ENCODE measurements around the gene ALG12.

The ALG12 gene

GRCh38 chr22:49958931-49959781 is 40.9 kb upstream of the ALG12 start:
- no peak for DNase-seq (ENCODE audit: low read depth, low spot score)
- peak overlapping the region; percentile 62 for H3K4me3 ChIP-seq (ENCODE audit: low read length)

DNA sequence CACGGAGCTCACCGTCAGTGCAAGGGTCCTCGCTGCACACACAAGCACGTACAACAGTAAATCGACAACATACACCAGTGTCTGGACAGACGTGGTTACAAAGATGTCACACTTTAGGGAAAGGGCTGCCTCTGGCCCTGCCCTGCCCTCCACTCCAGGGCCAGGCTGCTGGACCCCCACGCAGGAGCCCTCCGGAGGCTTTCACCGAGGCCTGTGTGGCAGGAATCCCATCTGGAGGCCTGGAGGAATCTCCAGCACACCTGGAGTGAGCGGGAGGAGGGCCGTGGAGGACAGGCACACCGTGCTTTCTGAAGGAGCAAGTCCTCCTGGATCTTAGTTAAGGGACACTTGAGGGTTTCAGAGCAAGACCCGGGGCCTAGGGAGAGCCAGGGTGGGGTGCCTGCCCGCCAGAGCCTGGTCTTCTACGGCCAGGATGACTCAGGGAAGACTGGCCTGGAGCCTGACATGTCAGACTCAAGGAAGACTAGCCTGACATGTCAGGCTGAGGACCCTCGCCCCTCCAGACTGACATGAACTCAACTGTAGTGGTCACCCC is 40.2 kb upstream of the ALG12 start:
- no peak overlapping the region for H3K4me3 ChIP-seq (ENCODE audit: low read length)
- DNase-seq (ENCODE audit: low read depth, low spot score) = no peak

- no peak for DNase-seq (ENCODE audit: low read depth, low spot score)
- no peak overlapping the region for H3K4me3 ChIP-seq (ENCODE audit: low read length)
These were observed 39.7 kb upstream of the ALG12 start for GRCh38 chr22:49957826-49958365.

DNA sequence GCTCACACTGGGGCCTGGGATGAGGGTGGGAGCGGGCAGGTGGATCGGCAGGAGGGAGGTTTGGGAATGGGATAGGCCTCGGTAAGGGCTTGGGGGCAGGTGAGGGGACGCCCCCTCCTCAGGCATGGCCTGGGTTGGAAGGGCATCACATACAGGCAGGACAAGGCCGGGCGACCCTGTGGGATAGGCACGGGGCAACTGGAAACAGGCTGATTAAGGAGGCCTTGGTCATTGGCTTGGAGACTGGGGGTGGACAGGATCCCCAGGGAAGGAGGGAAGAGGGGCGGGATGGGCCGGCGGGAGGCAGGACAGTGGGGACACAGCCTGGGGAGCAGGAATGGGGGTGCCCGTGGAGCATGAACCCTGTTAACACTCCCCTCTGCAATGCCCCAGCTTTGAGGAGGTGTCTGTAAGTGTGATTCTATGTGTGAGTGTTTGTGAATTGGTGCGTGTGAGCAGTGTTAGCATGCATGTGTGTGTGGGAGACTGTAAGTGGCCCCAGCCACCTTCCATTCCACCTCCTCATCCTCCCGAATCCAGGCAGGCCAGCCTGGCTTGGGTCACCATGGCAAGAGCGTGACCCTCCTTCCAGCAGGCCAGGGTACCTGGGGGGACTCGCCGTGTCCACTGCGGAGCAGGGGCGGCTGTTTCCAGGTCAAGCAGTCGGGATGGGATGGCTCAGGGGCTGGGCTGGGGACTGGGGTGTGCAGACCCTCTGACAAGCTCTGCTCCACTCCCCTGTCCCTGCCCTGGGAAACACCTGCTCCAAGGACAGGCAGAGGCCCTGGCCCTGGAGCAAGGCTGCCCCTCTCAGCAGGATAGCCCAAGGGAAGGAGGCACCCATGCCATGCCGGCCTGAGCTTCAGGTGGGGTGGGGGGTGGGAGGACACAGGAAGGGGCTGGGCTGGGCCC is 38.9 kb upstream of the ALG12 start:
- H3K4me3 ChIP-seq (ENCODE audit: low read length) = no peak overlapping the region
- no peak for DNase-seq (ENCODE audit: low read depth, low spot score)

DNA sequence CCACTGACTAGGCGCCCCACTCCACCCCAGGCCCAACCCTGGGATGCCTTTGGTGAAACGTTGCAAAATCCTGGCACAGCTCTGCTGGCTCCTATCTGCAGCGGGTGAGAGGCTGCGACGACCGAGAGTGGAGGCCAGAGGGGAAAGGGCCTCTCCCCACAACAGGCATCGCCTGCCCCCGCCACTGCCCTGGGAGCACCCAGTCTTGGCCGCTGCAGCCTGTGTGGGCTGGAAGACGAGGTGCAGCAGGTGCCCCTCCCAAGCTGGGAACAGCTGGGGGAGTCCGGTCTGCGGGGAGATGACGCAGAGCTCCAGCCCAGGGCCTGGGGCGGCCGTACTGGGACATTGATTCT is 38.2 kb upstream of the ALG12 start:
- no peak overlapping the region for H3K4me3 ChIP-seq (ENCODE audit: low read length)
- DNase-seq (ENCODE audit: low read depth, low spot score) = no peak

GRCh38 chr22:49955581-49956417 is 37.6 kb upstream of the ALG12 start:
- H3K4me3 ChIP-seq (ENCODE audit: low read length) = no peak overlapping the region
- DNase-seq (ENCODE audit: low read depth, low spot score) = no peak

DNA sequence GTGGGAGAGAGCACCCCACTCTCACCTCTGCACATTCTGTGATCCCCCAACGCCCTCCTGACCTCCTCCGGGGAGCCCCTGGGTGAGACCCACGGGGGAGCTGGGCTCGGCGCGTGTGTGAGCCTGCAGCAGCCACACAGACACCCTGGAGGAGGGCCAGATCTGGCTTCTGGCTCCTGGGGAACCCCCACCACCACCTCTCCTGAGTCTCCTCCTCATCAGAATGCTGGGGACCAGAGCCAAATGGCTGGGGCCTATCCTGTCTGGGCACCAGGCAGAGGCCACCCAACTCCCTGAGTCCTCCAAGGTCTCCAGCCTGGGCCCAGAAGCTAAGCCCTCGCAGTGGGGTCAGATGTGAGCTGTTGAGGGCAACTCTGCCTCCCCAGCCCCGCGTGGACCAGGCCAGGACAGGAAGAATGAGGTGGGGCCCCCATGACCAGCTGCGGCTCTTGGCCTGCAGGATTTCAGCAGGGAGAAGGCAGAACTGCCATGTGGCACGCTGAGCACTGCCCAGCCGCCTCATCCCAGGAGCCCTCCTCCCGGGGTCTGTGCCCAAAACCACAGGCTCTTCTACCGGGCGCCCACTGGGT is 36.8 kb upstream of the ALG12 start:
- no peak overlapping the region for H3K4me3 ChIP-seq (ENCODE audit: low read length)
- DNase-seq (ENCODE audit: low read depth, low spot score) = no peak

- DNase-seq (ENCODE audit: low read depth, low spot score) = no peak
- no peak overlapping the region for H3K4me3 ChIP-seq (ENCODE audit: low read length)
These were observed 36.1 kb upstream of the ALG12 start for GRCh38 chr22:49954354-49954753.

DNA sequence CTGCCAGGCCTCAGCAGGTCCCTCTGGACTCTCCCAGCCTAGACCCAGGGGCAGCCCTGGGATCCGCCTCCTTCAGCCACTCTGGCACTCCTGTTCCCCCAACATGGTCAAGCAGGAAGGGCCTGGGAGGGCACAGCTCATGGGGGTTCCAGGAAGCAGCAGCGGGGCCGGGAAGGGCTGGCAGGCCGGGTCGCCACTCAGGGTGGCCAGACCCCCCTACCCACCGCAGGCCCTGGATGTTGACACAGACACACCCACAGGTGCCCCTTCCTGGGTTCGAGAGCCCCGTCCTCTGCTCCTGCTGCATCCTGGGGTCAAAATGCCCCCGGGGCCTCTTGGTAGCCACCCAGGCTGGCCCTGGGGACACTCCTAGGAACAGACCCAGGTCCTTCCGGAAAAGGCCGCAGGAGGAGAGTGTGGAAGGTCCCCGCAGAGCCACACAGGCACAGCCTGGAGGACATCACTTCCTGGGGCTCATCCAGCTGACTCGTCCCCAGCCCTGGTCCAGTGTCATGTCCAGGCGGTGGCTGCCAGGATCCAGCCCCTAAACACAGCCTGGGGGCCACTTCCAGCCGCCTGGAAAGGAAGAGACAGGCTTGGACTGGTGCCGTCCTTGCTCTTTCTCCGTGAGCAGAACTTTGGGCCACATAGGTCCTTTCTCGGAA is 35.6 kb upstream of the ALG12 start:
- DNase-seq (ENCODE audit: low read depth, low spot score) = no peak
- no peak overlapping the region for H3K4me3 ChIP-seq (ENCODE audit: low read length)

- no peak overlapping the region for H3K4me3 ChIP-seq (ENCODE audit: low read length)
- DNase-seq (ENCODE audit: low read depth, low spot score) = no peak
These were observed 34.9 kb upstream of the ALG12 start for GRCh38 chr22:49953027-49953679.

DNA sequence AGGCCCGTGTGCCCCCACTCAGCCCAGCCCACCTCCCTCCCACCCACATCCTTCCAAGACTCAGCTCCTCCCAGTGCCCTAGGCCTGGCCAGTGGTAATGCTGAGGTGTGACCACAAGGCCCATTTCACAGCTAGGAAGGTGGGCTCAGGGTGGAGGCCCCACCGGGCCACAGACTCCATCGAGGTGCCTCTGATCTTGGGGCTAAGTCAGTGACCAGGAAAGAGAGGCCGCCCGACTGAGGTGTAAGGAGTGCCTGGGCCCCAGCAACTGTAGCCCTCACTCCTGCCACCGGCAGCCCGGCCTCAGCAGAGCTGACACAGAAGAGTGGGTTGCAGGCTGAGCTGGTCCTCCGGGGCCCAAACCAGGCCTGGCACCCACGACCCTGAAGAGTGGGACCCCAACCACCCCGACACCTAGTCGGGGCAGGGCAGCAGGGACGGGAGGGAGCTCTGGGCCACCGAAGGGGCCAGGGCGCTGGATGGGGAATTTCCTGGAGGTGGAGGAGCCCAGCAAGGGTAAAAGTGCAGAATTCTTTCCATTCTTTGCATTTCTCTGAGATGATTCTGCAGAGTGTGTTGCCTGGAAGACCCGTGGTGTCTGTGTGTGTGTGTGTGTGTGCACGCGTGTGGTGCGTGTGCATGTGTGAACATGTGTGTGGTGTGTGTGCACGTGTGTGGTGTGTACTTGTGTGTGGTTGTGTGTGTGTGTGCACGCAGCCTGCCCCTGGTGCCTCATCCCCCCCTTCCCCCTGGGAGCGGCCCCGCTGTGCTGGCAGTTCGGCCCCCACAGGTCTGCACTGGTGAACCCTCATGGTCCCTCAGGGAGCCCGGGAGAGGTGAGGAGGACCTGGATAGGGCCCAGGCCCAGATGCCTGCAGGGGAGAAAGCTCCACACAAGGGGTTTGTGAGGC is 34.0 kb upstream of the ALG12 start:
- no peak for DNase-seq (ENCODE audit: low read depth, low spot score)
- H3K4me3 ChIP-seq (ENCODE audit: low read length) = no peak overlapping the region

GRCh38 chr22:49951678-49951985 is 33.4 kb upstream of the ALG12 start:
- DNase-seq (ENCODE audit: low read depth, low spot score) = no peak
- H3K4me3 ChIP-seq (ENCODE audit: low read length) = no peak overlapping the region

DNA sequence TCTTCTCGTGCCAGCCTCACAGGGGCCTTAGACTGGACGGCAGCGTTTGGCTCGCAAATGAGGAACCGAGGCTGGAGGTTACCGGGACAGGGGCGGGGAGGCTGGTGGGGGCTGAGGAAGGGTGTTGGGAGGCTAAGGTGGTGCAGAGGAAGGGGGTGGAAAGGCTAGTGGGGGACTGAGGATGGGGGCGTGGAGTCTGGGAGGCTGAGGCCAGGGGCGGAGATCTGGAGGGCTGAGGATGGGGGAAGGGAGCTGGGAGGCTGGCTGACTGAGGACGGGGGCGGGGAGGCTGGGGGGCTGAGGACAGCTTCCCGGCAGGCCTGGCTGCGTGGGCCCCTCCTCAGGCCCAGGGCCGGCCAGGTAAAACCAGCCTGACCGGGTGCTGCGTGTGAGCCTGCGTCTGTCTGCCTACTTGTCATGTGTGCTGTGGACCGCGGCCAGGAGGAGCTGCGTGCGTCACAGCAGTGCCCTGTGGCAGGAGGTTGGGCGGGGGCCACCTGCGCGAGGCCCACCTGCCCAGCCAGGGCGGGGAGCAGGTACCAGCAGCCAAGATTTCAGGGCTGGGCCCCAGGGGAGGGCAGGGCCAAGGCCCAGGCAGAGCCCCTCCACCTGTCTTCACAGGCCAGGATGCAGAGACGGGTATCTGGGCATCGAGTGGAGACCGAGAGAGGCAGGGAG is 32.9 kb upstream of the ALG12 start:
- no peak overlapping the region for H3K4me3 ChIP-seq (ENCODE audit: low read length)
- no peak for DNase-seq (ENCODE audit: low read depth, low spot score)

GRCh38 chr22:49950396-49950994 is 32.3 kb upstream of the ALG12 start:
- no peak for DNase-seq (ENCODE audit: low read depth, low spot score)
- no peak overlapping the region for H3K4me3 ChIP-seq (ENCODE audit: low read length)

- no peak for DNase-seq (ENCODE audit: low read depth, low spot score)
- no peak overlapping the region for H3K4me3 ChIP-seq (ENCODE audit: low read length)
These were observed 31.7 kb upstream of the ALG12 start for GRCh38 chr22:49949914-49950292.
